Frontal cortex (tissue), 4 donors: ENCODE measurements around the gene CLCN3. TPM values are rescaled to one million over a fixed set of nuclear protein-coding genes. Genes with fewer than 3 reads are reported as not detected.
"Not testable (repeated sequence)": the region's sequence is repeated elsewhere in the genome, so short reads cannot be mapped to it uniquely, and the experiment has no call there.

ENCODE experiments used
- DNase-seq, 2 donors: peaks; one replicate each; pipeline ENCODE4 v3.0.0; 2012; ENCODE audit warnings: low spot score in 2 of 2
- FAIRE-seq: peaks from 2 replicates; lab custom pipeline; 2012; peaks lifted over from hg19 to GRCh38; lab: Jason Lieb, UNC
- total RNA-seq: library from RNA; depleted of rRNA; stranded (reverse); fragments of >200 nt; gene quantifications from one replicate; pipeline ENCODE4 v1.2.3, GENCODE V29; 2014
- donor health status: control.
- donor health status: control.
- donor health status: control.

CLCN3 gene
- total RNA-seq: 92.9 TPM

- peak; percentile 17 for FAIRE-seq
- peak; percentile 83 to 89 for DNase-seq
Measured at GRCh38 chr4:169619958-169620879, at the start of gene CLCN3. TSS of gene CLCN3 (plus strand) at chr4:169620578. CDS start at chr4:169635929, 15,351 bp downstream.

DNA sequence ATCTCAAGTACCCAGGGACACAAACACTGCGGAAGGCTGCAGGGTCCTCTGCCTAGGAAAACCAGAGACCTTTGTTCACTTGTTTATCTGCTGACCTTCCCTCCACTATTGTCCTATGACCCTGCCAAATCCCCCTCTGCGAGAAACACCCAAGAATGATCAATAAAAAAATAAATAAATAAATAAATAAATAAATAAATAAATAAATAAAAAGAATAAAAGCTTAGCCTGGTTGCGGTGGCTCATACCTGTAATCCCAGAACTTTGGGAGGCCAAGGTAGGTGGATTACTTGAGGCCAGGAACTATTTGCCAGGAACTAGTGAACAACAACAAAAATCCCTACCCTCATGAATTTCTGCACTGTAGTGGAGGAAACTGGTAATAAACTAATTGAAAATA lies 49.4 kb upstream of the CLCN3 start:
- FAIRE-seq, DNase-seq: not testable (repeated sequence)

- FAIRE-seq (no peak), DNase-seq (no peak)
Measured at GRCh38 chr4:169571435-169571834, 48.9 kb upstream of the CLCN3 start.

DNA sequence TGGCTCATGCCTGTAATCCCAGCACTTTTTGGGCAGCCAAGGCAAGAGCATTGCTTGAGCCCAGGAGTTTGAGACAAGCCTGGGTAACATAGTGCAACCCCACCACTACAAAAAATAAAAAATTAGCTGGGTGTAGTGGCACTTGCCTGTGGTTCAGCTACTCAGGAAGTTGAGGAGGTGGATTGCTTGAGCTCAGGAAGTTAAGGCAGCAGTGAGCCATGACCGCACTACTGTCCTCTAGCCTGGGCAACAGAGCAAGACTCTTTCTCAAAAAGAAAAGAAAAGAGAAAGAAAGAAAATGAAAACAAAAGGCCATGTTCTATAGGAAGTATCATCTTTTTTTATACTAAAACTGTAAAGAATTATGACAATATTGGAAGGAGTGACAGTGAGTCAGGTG lies 46.5 kb upstream of the CLCN3 start:
- DNase-seq (no peak), FAIRE-seq (no peak)

GRCh38 chr4:169582203-169582602 lies 38.2 kb upstream of the CLCN3 start:
- no peak for DNase-seq
- FAIRE-seq: no peak

- no peak for DNase-seq
- no peak for FAIRE-seq
Measured at GRCh38 chr4:169582706-169583105, 37.7 kb upstream of the CLCN3 start.

DNA sequence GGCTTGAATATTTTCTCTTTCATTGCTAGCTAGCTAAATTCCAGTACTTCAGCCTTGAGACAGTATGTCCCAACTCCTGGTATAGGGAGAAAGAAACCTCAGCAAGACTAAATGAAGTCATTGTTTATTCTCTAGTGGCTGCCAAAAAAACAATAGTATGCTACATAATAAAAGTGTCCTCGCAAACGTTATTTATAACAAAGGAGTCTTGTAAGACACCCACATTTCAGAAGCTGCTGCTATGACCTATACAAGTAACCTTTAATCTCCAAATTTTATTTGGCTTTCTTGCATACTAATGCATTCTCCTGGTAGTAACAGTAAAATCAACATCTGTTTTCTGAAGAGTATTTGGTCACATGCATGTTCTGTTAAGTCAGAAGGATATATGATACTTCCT lies 36.8 kb upstream of the CLCN3 start:
- DNase-seq: no peak
- FAIRE-seq: no peak

DNA sequence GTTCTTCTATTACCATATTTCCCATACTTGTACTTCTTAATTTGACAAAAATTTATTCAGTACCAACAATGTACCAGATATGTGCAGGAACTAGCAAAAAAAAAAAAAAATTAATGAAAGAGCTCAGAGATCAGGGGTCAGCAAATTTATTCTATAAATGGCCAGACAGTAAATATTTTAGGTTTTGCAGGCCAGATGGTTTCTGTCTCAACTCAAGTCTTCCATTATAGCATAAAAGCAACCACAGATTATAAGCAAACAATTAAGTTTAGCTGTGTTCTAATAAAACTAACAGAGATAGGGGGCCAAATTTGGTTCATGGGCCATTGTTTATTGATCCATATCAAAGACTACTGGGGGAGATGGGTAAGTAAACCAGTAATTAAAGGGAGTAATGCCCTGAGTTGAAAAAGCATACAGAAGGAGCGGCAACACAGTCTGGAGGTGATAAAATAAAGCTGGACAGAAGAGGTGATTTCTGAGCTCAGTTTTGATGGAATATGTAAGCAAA lies 27.3 kb upstream of the CLCN3 start:
- FAIRE-seq: no peak
- no peak for DNase-seq

DNA sequence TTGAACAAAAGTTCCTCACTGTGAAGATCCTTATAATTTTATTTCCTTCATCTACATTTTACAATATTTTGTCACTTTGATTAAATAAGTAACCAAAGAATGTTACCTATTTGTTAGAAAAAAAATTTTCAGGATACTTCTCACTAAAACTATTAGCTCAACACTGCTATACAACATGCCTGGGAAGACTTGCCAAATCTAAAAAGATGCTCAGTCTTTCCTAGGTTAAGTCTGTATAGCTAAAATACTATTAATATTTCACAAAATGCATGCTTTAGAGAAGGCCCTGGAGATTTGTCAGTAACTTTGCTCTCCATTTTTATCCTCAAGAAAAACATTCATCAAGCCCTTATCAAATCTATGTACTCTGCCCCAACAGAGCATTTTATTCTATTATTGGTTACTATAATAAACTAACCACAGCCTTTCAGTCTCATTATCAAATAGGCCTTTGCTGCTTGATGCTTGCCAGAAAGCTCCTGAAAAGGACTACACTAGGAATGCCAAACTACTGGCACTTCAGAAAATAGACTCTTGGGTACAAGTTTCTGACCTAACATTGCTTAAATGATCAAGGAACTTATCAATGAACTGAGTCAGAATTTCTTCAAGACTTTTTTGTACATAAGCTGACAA lies 25.7 kb upstream of the CLCN3 start:
- DNase-seq (no peak), FAIRE-seq (no peak)

DNA sequence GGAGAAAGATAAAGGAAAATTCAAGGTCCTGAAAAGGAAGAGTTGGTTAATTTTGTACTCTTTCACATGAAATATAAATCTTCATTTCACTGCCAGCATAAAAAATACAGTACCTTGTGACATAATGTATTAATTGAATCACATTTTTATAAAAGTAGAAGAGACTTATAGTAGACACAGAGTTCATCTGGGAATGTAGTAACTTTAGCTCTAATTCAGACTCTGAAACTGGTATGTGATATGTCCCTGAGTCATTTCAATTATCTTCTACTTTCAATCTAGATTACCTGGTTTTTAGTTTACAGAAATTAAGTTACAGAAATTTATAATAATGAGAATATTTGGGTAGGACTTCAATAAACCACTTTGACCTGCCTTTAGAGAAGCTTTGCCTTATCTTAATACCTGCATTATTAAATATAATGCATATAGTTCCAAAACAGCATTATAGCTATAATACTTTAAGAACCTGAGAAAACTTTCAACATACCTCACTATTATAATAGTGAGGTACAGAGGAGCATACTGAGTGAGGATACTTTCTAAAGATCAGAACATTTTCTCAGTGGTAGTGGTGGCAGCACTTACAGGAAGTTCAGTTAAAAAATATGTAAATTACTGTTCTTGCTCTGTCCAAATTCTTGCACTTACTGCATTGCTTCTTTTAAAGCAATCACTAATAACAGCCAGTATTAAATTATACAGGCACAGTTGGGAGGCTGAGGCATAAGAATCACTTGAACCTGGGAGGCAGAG lies 19.2 kb upstream of the CLCN3 start:
- no peak for DNase-seq
- no peak for FAIRE-seq

- DNase-seq: no peak
- FAIRE-seq: peak; percentile 30
Measured at GRCh38 chr4:169603312-169603711, 17.1 kb upstream of the CLCN3 start.

DNA sequence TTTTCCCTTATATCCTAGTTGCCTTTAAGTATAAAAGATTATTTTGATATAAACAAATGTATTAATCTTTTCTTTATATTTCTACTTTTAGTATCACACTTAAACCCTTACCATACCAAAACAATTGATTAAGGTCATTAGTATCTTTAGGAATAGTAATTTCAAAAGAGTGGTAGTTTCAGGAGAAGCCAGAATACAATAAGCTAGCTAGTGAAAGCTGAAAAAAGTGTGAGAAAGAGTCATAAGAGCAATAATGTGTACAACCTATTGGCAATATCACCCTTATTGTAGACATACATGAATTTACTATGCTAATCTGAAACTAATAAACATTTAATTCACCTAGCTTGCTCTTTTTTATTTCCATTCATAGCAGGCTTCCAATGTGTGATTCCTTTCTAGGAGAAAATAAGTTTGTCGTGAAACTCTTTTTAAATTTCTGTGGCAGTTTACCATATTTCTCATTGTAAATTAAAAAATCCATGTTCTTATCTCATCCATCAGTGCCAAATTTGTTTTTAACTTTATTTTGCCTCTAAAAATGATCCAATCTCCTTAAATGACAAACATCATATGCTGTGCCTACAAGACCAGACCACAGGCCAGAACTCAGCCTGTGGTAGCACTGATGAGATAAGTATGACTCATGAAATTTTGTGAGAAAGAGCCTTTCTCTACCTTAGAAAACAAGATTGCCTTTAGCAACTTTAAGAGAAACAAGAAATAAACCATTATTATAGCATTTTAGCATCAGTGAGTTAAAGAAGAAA lies 16.1 kb upstream of the CLCN3 start:
- FAIRE-seq (no peak), DNase-seq (no peak)

GRCh38 chr4:169604903-169605331 lies 15.5 kb upstream of the CLCN3 start:
- DNase-seq: no peak
- no peak for FAIRE-seq

- DNase-seq (no peak), FAIRE-seq (no peak)
Measured at GRCh38 chr4:169611157-169611556, 9.2 kb upstream of the CLCN3 start.

GRCh38 chr4:169611991-169612870 lies 8.1 kb upstream of the CLCN3 start, which contains the start of gene NEK1:
TSS of gene NEK1 (minus strand) at chr4:169612583. CDS start at chr4:169602630, 9,953 bp downstream.
- DNase-seq: peak; percentile 71 to 83
- FAIRE-seq: no peak

GRCh38 chr4:169612871-169613859 lies 7.2 kb upstream of the CLCN3 start:
- FAIRE-seq (no peak), DNase-seq (peak; percentile 44 to 58)

DNA sequence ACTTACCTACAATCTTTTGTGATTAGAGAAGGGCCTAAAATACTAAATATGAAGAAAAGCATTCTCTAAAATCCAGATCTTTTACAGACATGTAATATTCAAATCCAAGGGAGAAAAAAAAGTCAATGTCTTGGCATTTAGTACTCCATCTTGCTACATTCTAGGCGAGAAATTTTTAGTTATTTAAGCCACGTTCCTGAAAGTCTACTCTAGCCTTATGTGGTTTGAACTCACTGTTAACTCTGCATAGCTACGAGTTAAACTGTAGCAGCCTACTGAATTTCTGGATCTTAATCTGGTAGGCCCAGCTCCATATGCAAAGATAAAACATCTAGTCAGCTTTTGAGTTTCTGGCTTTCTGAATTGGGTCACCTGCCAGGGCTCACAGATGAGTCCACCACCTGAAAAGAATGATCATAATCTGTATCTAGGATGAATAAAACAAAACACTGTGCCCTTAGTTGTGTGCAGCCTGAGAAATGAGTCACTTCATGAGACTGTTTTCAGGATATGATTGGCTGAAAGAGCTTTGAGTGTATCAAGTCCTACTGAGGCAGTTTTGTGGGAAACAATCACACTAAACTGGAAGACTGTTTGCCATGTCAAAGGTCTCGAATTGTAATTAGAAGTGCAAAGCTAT lies 4.8 kb upstream of the CLCN3 start:
- FAIRE-seq (no peak), DNase-seq (no peak)
